ENCODE results near the gene TBCEL.

Gene TBCEL

GRCh38 chr11:121091492-121092152 is 67.7 kb downstream of the TBCEL start:
- TF ChIP-seq SPI1 (IDR thresholded peaks at IDR 0.05; ENCODE audit: borderline replicate concordance, low read depth) (peak; percentile 89), CTCF (IDR thresholded peaks at IDR 0.05; ENCODE audit: insufficient read depth, low read length) (no peak)
- peak; percentile 76 to 83 for DNase-seq (ENCODE audit: low read depth in 1 of 2, low spot score in 1 of 2)
- Histone ChIP-seq H3K4me3 (replicated peaks; ENCODE audit: insufficient read depth, low read length) (no peak overlapping the region), H3K27me3 (ENCODE audit: insufficient read depth, poor library complexity, severe bottlenecking) (no peaks in the 10 kb centered on the region), H3K27ac (replicated peaks) (peak overlapping the region; percentile 26)

GRCh38 chr11:121095561-121095960 is 71.7 kb downstream of the TBCEL start:
- Histone ChIP-seq H3K27me3 (ENCODE audit: insufficient read depth, poor library complexity, severe bottlenecking) (no peaks in the 10 kb centered on the region), H3K4me3 (replicated peaks; ENCODE audit: insufficient read depth, low read length) (no peak overlapping the region), H3K27ac (replicated peaks) (no peak overlapping the region)
- TF ChIP-seq CTCF (IDR thresholded peaks at IDR 0.05; ENCODE audit: insufficient read depth, low read length) (no peak), POLR2AphosphoS5 (IDR thresholded peaks at IDR 0.05; ENCODE audit: low read depth) (no peak), SPI1 (IDR thresholded peaks at IDR 0.05; ENCODE audit: borderline replicate concordance, low read depth) (no peak), REST (IDR thresholded peaks at IDR 0.05; ENCODE audit: insufficient replicate concordance, low read depth) (no peak), GABPA (IDR thresholded peaks at IDR 0.05; ENCODE audit: low read depth) (no peak)
- no peak for DNase-seq (ENCODE audit: low read depth in 1 of 2, low spot score in 1 of 2)

- peaks cover 2% of the 10 kb centered on the region for H3K27me3 ChIP-seq (ENCODE audit: insufficient read depth, poor library complexity, severe bottlenecking)
- no peak for DNase-seq (ENCODE audit: low read depth in 1 of 2, low spot score in 1 of 2)
- H3K27ac ChIP-seq (replicated peaks) = no peak overlapping the region
- H3K4me3 ChIP-seq (replicated peaks; ENCODE audit: insufficient read depth, low read length) = no peak overlapping the region
- TF ChIP-seq CTCF (IDR thresholded peaks at IDR 0.05; ENCODE audit: insufficient read depth, low read length) = no peak
- TF ChIP-seq POLR2AphosphoS5 (IDR thresholded peaks at IDR 0.05; ENCODE audit: low read depth) = no peak
- TF ChIP-seq REST (IDR thresholded peaks at IDR 0.05; ENCODE audit: insufficient replicate concordance, low read depth) = no peak
- TF ChIP-seq SPI1 (IDR thresholded peaks at IDR 0.05; ENCODE audit: borderline replicate concordance, low read depth) = no peak
- TF ChIP-seq GABPA (IDR thresholded peaks at IDR 0.05; ENCODE audit: low read depth) = no peak
Observed at GRCh38 chr11:121099364-121099763, 75.5 kb downstream of the TBCEL start.

GRCh38 chr11:121099885-121100284 is 76.0 kb downstream of the TBCEL start:
- H3K27ac ChIP-seq (replicated peaks) = no peak overlapping the region
- peaks cover 2% of the 10 kb centered on the region for H3K27me3 ChIP-seq (ENCODE audit: insufficient read depth, poor library complexity, severe bottlenecking)
- no peak for DNase-seq (ENCODE audit: low read depth in 1 of 2, low spot score in 1 of 2)
- no peak for TF ChIP-seq SPI1 (IDR thresholded peaks at IDR 0.05; ENCODE audit: borderline replicate concordance, low read depth)
- no peak for TF ChIP-seq REST (IDR thresholded peaks at IDR 0.05; ENCODE audit: insufficient replicate concordance, low read depth)
- no peak for TF ChIP-seq CTCF (IDR thresholded peaks at IDR 0.05; ENCODE audit: insufficient read depth, low read length)
- TF ChIP-seq POLR2AphosphoS5 (IDR thresholded peaks at IDR 0.05; ENCODE audit: low read depth) = no peak
- TF ChIP-seq GABPA (IDR thresholded peaks at IDR 0.05; ENCODE audit: low read depth) = no peak
- no peak overlapping the region for H3K4me3 ChIP-seq (replicated peaks; ENCODE audit: insufficient read depth, low read length)
